ENCODE results near the gene GNGT2.

GNGT2 gene

GRCh38 chr17:49242813-49243212 is 32.4 kb upstream of the GNGT2 start:
- H3K4me1 ChIP-seq (ENCODE audit: control insufficient read depth in 1 of 2, insufficient read depth in 1 of 2, low read depth in 1 of 2, low read length in 1 of 2): peaks cover 30% of the 10 kb centered on the region in 2 experiments
- no peaks in the 10 kb centered on the region for H3K36me3 ChIP-seq
- H3K4me3 ChIP-seq (ENCODE audit: low read depth in 1 of 2, low read length in 1 of 2): no peak overlapping the region
- no peaks in the 10 kb centered on the region for H3K27me3 ChIP-seq
- TF ChIP-seq CTCF (IDR thresholded peaks at IDR 0.05): no peak
- H3K9me3 ChIP-seq: no peaks in the 10 kb centered on the region
- H3K27ac ChIP-seq: no peak overlapping the region

- TF ChIP-seq CTCF (IDR thresholded peaks at IDR 0.05): no peak
- no peaks in the 10 kb centered on the region for H3K9me3 ChIP-seq
Observed at GRCh38 chr17:49241692-49242397, 31.5 kb upstream of the GNGT2 start.

GRCh38 chr17:49241040-49241439 is 30.7 kb upstream of the GNGT2 start:
- no peak overlapping the region for H3K27ac ChIP-seq
- no peak overlapping the region for H3K4me3 ChIP-seq (ENCODE audit: low read depth in 1 of 2, low read length in 1 of 2)
- no peaks in the 10 kb centered on the region for H3K27me3 ChIP-seq
- peaks cover 48% of the 10 kb centered on the region in 2 experiments for H3K4me1 ChIP-seq (ENCODE audit: control insufficient read depth in 1 of 2, insufficient read depth in 1 of 2, low read depth in 1 of 2, low read length in 1 of 2)
- no peak for TF ChIP-seq CTCF (IDR thresholded peaks at IDR 0.05)
- H3K36me3 ChIP-seq: no peaks in the 10 kb centered on the region
- H3K9me3 ChIP-seq: no peaks in the 10 kb centered on the region

More at GRCh38 chr17:49241692-49242397, 31.5 kb upstream of the GNGT2 start:
- Histone ChIP-seq H3K27ac (peak overlapping the region; percentile 39), H3K36me3 (no peaks in the 10 kb centered on the region), H3K27me3 (no peaks in the 10 kb centered on the region), H3K4me1 (ENCODE audit: control insufficient read depth in 1 of 2, insufficient read depth in 1 of 2, low read depth in 1 of 2, low read length in 1 of 2) (peaks cover 40% of the 10 kb centered on the region in 2 experiments), H3K4me3 (ENCODE audit: low read depth in 1 of 2, low read length in 1 of 2) (no peak overlapping the region)

- no peaks in the 10 kb centered on the region for H3K27me3 ChIP-seq
Observed at GRCh38 chr17:49240619-49241018, 30.2 kb upstream of the GNGT2 start.

GRCh38 chr17:49239963-49240362 is 29.6 kb upstream of the GNGT2 start:
- TF ChIP-seq CTCF (IDR thresholded peaks at IDR 0.05): no peak
- Histone ChIP-seq H3K27ac (peak overlapping the region; percentile 66), H3K4me3 (ENCODE audit: low read depth in 1 of 2, low read length in 1 of 2) (no peak overlapping the region), H3K27me3 (no peaks in the 10 kb centered on the region), H3K9me3 (no peaks in the 10 kb centered on the region), H3K4me1 (ENCODE audit: control insufficient read depth in 1 of 2, insufficient read depth in 1 of 2, low read depth in 1 of 2, low read length in 1 of 2) (peaks cover 58 to 59% of the 10 kb centered on the region in 2 experiments), H3K36me3 (no peaks in the 10 kb centered on the region)

More at GRCh38 chr17:49240619-49241018, 30.2 kb upstream of the GNGT2 start:
- no peak overlapping the region for H3K4me3 ChIP-seq (ENCODE audit: low read depth in 1 of 2, low read length in 1 of 2)
- no peak for TF ChIP-seq CTCF (IDR thresholded peaks at IDR 0.05)
- peaks cover 52% of the 10 kb centered on the region in 2 experiments for H3K4me1 ChIP-seq (ENCODE audit: control insufficient read depth in 1 of 2, insufficient read depth in 1 of 2, low read depth in 1 of 2, low read length in 1 of 2)
- H3K36me3 ChIP-seq: no peaks in the 10 kb centered on the region
- H3K9me3 ChIP-seq: no peaks in the 10 kb centered on the region
- no peak overlapping the region for H3K27ac ChIP-seq
